HG03469 (cell line): Measurements from ENCODE around the gene ERICH3.
"Not testable (repeated sequence)": the region's sequence is repeated elsewhere in the genome, so short reads cannot be mapped to it uniquely, and the experiment has no call there.

Experiments
- ATAC-seq: cut with Tn5 transposase; IDR thresholded peaks from one replicate; pipeline ENCODE4 v1.9.1; 2021; ENCODE audit warnings: mild to moderate bottlenecking, moderate library complexity, moderate number of reproducible peaks; ENCODE audit not compliant: unreplicated experiment

Gene ERICH3

DNA sequence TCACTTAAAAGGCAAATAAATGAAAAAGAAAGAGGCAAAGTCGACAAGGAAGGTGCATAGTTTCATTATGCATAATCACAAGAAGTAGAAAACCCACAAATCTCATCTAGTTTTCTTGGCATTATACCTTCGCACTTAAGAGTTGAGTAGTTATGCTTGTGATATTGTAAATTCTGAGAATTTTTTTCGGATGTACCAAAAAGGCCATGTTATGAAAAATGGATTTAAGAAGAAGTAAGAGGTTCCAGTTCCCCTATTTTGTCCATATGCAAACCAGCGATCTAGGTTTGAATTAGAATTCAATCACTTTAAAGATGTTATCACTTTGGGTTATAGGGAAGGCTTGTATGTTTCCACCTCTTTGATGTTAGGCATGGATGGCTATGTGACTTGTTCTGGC, 7.9 kb upstream of the ERICH3 start:
- peak; percentile 88 for ATAC-seq

DNA sequence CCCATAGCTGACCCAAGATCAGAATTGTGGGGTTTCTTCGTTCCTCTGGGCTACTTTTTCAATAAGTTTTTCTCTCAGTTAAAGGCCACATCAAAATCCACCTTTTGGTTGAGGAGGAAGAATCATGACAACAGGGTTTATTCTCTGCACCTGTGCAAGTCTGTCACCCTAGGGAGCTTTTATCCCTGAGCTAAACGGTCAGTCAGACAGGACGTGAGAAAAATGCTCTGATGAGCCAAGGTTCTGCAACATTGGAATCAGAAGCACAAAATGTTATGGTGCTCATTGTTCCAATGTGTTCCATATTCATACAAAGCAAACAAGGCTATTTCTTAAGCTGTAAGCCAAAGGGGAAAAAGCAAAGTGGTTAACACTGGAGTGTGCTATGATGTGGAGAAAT, 7.4 kb upstream of the ERICH3 start:
- peak; percentile 15 for ATAC-seq

DNA sequence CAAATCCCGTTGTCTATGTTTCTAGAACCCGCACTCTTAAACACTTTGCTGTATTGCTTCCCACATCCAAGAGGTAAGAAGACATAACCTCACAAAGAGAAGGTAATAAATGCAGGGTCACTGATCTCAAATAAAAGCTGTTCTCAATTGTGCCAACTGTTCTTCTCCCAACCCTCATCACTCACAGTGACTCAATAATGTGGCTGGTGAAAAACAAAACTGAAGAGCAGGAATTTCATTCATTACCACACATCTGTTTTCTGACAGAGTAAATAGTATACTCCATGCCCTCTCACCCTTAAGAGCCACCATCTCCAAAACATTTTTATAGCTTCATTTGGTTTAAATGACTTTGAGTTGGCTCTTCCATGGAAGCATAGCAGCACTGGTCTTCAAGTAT, 6.2 kb upstream of the ERICH3 start:
- no peak for ATAC-seq

DNA sequence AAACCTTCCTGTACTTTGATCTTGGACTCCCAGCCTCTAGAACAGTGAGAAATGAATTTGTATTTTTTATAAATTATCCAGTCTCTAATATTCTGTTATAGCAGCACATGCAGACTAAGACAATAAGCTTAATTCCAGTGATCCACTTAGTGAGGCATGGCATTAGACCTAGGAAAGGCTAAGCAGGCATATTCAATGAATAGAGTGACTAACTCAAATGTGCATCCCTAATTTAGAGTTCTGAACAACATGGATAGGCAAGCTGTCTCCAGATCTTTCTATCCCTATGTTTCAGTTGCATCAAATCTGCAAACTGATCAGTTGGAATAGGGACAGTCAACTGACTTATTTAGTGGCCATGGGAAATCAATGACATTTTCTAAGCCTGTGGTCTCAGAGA, 4.3 kb upstream of the ERICH3 start:
- no peak for ATAC-seq

DNA sequence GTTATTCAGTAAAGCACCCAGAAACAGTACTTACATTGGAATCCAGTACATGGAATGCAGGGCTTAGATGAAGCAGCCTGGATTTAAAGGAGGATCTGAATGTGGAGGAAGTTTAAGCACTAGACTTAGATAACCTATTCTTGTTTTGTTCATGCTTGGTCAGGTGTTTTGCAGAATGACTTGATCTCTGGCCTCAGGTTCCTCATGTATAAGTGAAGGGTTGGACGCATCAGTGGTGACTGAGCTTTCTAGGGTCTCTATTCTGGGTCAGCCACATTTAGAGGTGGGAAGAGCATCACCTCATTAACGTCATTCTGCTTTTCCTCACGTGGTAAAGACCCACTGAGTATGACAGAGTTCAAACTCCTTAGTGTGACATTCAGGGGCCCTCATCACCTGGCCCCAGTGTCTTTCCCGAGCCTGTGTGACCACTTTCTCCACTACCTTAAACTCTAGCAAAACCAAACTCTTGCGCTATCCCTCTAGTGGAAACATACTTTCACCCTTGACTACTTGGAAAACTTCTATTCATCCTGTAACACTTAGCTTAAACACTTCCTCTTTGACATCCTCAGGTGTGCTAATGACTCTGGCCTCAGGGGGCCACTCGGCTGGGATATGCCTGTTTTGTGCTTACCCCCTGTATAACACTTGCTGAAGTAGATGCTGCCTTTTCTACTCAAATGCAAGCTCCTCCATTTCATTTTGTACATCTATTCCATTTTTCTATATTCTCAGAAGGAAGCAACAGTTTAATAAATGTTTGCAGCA, 871 bp upstream of the ERICH3 start:
- ATAC-seq: peak; percentile 57

DNA sequence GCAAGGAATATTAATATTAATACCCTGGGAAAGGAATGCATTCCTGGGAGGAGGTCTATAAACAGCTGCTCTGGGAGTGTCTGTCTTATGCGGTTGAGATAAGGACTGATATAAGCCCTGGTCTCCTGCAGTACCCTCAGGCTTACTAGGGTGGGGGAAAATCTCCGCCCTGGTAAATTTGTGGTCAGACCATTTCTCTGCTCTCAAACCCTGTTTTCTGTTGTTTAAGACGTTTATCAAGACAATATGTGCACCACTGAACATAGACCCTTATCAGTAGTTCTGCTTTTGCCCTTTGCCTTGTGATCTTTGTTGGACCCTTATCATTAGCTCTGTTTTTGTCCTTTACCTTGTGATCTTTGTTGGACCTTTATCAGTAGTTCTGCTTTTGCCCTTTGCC, 2.7 kb downstream of the ERICH3 start:
- not testable (repeated sequence) for ATAC-seq

DNA sequence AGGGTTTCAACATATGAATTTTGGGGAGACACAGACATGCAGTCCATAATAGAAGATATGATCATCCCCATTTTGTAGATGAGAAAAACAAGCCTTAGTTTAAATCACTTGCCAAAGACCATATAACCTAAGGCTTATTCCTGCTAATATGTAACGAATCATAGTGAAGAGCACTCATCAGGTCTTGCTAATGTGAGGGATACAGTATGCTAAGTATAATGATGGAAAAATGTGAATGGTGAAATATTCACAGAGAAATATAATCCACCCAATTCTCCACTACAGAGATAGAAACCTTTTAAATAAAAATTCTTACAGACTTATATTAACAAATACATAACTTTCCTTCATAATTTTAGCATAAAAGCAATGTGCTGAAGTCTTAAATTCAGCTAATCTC, 18.9 kb downstream of the ERICH3 start:
- no peak for ATAC-seq

DNA sequence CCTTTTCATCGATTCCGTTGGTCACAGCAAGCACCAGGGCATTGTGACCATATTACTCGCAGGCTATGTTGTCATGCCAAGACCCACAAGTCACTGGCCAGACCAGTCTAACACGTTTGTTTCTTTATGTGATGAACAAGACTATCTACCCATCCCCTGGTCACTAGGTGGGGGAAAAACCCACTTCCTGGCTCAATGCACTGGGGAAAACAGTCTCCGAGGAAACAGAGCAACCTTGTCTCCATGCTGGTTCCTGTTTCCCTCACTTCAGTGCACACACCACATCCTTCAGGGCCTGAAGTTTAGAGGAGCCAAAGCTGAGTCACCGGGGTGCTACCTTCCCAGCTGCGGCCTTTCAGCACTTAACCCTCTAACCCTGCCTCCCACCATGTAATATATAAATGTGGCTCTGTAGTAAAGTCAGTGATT, 20.9 kb downstream of the ERICH3 start:
- ATAC-seq: peak; percentile 99

DNA sequence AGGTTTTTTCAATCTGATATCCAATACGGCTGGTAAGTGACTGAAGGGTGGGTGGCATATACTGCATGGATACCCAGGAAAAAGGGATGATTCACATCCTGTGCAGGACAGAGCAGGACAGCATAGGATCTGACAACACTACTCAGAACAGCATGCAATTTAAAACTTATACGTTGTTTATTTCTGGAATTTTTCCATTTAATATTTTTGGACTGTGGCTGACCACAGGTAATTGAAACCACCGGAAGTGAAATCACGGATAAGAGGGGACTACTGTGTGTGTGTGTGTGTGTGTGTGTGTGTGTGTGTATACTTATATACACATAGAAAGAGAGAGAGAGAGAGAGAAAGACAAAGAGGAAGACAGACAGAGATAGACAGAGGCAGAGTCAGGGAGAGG, 23.0 kb downstream of the ERICH3 start:
- no peak for ATAC-seq

DNA sequence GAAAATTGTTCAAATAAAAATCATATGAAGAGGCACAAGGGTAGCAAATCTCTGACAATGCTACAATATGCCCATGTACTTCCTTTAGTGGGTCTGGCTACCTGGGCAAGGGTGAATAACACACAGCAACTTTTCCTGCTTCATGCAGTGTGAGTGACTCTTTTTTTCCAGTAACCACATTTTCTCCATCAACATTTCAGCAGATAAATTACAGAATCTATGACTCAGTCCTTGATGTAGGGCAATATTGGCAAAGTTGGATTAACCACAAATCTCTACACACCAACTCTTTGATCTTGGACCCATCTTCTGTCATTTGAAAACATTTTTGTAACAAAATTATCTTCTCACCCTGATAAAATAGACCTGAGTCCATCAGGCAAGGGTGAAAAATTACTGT, 31.7 kb downstream of the ERICH3 start:
- ATAC-seq: no peak

DNA sequence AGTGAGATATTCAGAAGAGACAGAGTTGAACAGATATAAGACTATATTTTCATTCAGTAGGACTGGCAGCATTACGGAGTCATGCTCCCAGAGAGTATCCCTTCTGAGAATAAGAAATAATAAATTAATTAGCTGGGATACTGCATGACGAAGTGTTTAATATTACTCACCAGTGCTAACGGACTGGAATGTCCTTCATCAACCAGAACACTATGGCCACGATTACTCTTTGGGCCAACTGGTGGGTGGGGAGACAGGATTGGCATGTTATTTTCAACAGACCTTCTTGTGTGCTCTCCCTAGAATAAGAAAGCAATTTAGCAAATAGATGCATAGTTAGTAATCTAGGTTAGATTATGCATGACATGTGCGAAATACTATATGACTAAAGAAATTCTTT, 32.4 kb downstream of the ERICH3 start:
- ATAC-seq: no peak

DNA sequence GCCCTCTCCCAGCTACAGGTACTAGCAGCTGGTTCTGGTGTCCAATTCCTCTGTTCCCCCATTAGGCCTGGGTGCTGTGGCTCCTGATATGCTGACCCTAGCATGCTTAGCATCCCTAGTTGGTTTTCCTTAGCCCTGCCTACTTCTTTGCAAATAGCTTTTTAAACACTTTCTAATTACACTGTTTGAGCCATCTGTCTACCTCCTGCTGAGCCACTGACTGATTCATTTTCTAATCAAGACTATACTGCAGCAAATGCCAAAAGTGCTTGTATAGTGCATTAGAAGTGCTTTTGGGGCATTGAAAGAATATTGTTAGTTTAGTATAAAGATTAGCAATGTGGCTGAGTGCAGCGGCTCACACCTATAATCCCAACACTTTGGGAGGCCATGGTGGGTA, 36.3 kb downstream of the ERICH3 start:
- no peak for ATAC-seq

DNA sequence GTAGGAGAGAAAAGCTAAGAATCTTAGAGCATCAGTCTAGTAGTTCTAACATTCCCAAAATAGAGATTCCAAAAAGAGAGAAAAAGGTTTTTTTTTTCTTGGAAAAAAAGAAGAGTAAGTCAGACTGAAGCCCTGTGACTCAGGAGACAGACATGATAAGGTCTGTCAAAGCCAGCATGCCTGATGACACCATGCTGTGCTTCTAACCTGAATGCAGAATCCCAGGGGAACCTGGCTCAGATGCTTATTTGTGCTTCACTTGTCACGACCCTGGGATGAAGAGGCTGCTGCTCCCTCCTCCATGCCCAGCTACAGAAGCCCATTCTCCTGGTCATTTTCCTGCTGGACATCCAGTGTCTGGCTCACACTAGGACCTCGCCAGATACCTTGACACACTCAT, 44.3 kb downstream of the ERICH3 start:
- no peak for ATAC-seq

DNA sequence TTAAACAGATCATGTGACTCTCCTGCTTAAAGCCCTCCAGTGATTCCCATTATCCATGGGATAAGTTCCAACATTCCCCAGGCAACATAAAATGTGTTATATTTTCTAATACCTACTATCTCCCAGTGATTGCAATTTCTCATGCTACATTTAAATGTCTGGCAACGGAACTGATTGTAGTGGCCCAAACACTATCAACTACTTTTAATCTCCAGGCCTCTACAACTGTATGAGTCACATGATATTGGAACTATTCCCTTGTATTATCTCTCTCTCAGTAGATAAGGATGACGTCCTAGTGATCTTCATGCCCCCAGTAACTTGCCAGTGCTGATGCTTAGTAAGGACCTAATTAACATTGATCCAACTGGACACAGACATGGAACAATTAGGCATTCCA, 49.9 kb downstream of the ERICH3 start:
- no peak for ATAC-seq

DNA sequence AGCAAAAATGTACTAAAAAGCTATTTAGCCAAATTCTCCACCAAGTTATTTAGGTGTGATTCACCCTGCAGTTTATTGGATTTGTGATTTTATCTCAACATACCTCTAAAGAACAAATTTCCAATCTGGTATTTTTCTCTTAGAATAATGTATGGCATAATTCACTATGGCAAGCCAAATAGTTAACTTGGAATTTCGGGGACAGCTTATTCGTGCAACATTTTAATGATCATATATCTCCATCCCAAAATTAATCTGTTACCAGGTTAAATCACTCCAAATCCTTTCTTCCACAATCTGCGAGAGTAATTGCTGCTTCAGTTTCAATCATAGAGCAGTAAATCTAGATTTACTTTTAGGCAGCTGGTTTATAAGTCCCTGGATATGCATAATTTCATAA, 53.4 kb downstream of the ERICH3 start:
- no peak for ATAC-seq

DNA sequence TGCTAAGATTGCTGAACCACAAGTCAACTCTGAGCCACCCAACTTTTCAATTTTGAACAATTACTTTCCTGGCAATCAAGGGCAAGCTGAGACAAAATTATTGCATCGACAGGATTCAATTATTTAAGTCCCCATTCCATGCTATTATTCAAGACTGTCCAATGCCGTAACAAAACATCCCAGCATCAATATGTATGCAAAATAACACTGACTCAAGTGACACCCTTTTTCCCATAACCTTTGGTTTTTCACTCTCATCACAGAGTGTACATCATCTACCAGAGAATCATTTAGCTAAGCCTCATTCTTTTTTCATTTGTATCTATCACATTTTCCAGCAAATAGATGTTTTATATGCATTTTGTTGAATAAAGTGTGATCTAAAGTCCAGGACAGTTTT, 54.6 kb downstream of the ERICH3 start:
- no peak for ATAC-seq

DNA sequence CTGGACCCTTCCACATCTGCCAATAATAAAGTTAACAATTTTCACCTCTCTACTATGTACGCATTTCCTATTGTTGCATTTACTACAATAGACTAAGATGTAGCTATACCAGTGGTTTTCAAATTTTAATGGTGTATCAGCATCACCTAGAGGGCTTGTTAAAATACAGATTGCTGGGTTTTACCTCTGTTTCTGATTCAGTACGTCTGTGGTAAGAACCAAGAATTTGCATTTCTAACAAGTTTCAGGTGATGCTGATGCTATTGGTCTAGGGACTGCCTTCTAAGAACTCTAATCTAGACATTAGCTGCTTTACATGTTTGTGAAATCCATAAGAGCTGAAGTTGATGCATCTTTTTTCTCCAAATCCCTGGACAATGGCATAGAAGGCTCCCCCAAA, 59.7 kb downstream of the ERICH3 start:
- ATAC-seq: no peak

DNA sequence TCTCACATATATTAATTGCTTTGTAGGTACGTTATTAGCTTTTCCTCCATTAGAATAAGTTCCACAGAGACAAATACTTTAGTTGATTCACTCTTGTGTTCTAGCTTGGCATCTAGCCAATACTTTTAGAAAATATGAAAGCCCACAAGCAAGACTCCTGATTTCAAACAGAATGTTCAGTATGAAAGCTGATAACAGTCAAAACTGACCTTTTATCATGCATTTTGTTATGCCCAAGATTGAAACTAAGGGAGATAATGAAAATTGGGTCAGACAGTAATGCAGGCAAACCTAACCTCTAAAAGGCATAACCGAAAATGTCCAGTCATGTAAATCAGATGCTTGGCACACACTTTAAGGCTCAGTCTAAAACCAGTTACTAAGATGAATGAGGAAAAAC, 61.7 kb downstream of the ERICH3 start:
- no peak for ATAC-seq

DNA sequence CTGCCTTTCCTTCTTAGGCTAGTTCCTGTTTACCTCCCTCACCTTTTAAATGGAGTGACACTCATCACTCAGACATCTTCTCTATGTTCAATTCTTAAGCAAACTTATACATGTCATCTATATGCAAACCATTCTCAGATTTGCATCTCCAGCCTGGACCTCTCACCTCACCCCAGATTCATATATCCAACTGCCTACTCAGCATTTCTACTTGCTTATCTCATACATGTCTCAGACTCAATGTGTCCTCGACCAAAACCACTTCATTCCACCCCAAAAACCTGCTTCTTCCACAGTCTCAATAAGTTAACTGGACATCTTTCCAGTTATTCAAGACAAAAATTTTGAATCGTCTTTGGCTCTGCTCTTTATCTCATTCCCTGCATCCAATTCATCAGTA, 62.6 kb downstream of the ERICH3 start:
- no peak for ATAC-seq

DNA sequence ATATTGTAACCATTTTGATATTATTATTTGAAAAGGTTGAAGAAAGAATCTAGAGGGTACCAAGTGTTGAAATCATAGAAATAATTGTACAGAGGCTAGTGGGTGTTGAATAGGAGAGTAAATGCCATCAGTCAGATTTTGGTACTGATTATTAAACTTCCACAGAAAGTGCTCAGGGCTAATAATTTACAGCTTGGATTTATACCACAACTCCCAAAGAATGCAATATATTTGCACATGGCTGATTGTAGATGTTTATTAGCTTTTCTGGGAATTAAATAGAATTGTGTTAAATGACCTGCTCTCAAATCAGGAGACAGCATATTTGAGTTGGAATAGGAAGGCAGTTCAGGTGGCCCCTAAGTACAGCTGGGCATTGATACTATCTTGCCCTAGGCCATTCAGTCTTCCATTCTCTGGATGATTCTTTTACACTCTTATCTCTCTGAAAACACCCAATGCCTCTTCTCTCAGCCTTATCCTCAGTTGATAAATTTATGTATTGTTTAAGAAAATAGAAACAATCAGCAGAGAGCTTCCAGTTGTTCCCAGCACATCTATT, 63.7 kb downstream of the ERICH3 start:
- ATAC-seq: no peak

DNA sequence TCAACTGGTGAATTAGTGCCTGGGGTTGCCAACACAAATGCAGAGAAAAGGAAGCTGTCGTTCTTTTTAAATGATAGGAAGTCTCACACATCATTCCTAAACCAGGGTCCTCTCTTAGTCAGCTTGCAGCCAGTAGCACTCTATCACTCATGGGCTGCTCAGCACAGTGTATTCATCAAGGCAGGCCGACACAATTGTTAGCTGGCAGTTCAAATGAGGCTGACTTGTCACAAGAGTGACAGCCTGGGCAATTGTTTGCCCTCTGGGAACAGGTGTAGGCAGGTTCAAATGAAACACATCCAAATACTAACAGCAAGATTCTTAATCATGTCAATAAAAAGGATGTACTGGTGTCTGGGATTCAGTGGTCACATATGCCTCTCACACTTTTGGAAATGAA, 76.9 kb downstream of the ERICH3 start:
- ATAC-seq: no peak

DNA sequence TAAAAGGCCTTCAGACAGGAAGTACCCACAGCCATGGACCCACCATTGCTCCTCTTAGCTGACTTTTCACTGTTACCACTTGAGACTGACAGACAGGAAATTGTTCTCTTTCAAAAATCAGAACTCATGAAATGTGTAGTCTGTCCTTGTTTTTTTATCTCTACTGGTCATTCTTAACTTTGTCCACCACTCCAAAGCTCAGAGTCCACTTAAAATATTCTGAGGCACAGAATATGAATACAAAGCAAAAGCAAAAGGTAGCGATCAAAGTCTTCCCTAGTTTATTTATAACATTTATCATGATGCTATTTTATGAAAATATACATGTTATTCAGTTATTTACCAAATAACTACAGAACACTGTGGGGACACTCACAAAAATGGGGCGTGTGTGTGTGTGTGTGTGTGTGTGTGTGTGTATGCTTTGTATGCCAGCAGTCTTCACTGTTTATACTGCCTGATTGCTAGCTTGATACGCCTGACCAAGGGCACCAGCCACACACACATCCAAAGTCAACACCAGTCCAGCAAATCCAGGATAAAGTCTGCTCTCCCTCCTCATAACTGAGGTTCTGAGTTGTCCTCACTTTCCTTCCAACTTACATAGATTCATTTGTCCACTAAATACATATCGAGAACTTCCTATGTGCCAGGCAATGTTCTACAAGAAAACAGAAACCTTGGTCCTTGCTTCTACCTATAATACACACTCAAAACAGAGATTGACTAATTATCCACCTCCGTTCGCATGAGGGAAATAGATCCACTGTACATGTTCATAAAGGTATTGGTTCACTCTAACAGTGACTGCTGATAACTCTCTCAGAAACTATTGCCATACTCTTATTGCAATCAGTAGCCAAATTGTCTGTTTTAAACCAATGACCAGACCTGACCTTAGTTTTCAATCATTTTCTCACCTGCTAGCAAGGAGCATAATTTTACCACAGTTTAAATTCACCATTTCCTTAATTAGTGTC, 79.4 kb downstream of the ERICH3 start:
- ATAC-seq: no peak
